Esophagus muscularis mucosa (tissue), 4 donors: ENCODE data around the gene PTBP1. TPM values are rescaled to one million over a fixed set of nuclear protein-coding genes. Genes with fewer than 3 reads are reported as not detected.
A peak's percentile ranks its signal among the peaks of the same experiment; 100 is the strongest.
"Not testable (repeated sequence)": the region's sequence is repeated elsewhere in the genome, so short reads cannot be mapped to it uniquely, and the experiment has no call there.

Experiments used
- DNase-seq: peaks from one replicate; pipeline ENCODE4 v3.0.0-alpha.2; 2017; ENCODE audit errors: extremely low spot score
- H3K27ac ChIP-seq, 4 donors: fragments of 200-600 bp; sonication (generic); replicated peaks in 1 of 4; 1 replicate in 3 of 4; 2 replicates in 1 of 4; pipeline ENCODE4 v1.5.1; 2016 to 2019; ENCODE audit warnings: mild to moderate bottlenecking in 1 of 4
- H3K27me3 ChIP-seq, 4 donors: fragments of 200-600 bp; sonication (generic); one replicate each; pipeline versions ENCODE4 v1.5.1 to v1.6.0; 2016 to 2019
- H3K36me3 ChIP-seq, 4 donors: fragments of 200-600 bp; sonication (generic); one replicate each; pipeline ENCODE4 v1.5.1; 2016 to 2019
- H3K4me1 ChIP-seq, 4 donors: fragments of 200-600 bp; sonication (generic); one replicate each; pipeline ENCODE4 v1.5.1; 2016 to 2019
- H3K4me3 ChIP-seq, 4 donors: fragments of 200-600 bp; sonication (generic); 1 replicate in 2 of 4; 2 replicates in 2 of 4; pipeline ENCODE4 v1.5.1; 2016 to 2019; ENCODE audit warnings: mild to moderate bottlenecking in 4 of 4, moderate library complexity in 1 of 4
- H3K9me3 ChIP-seq, 4 donors: fragments of 200-600 bp; sonication (generic); 1 replicate in 3 of 4; 2 replicates in 1 of 4; pipeline ENCODE4 v1.5.1; 2016 to 2019
- EP300 ChIP-seq: sonication (generic); formaldehyde crosslinking; IDR thresholded peaks from one replicate; pipeline ENCODE4 v1.6.1; 2017; ENCODE audit warnings: antibody characterized with exemption
- POLR2A ChIP-seq: fragments of 450-650 bp; IDR thresholded peaks from one replicate; pipeline ENCODE4 v1.6.1; 2017; ENCODE audit warnings: antibody characterized with exemption, moderate library complexity, mild to moderate bottlenecking, low read depth
- POLR2AphosphoS5 ChIP-seq, 2 donors: sonication (generic); formaldehyde crosslinking; IDR thresholded peaks; one replicate each; pipeline ENCODE4 v1.6.1; 2017; ENCODE audit warnings: antibody characterized with exemption in 2 of 2
- WGBS: methylation state at CpG from one replicate; pipeline ENCODE4 v1.1.5; 2018; 5-methylcytosine and 5-hydroxymethylcytosine counted together
- intact Hi-C: fragments of 100-400 bp; cut with DNase I; formaldehyde crosslinking; loops from one replicate; pipeline ENCODE4 v1.15.1; 2023
- total RNA-seq, 4 donors: library from RNA; depleted of rRNA; stranded (reverse); fragments of >200 nt; gene quantifications; one replicate each; pipeline versions ENCODE4 v1.1.0 to v1.2.1, GENCODE V29; 2016
- TF ChIP-seq, protein P1 (sequence below), 3 experiments: fragments of 200-600 bp in 2 of 3; fragments of 450-650 bp in 1 of 3; sonication (generic) in 2 of 3; IDR thresholded peaks; one replicate each; pipeline ENCODE4 v1.5.1; 2017 to 2019; ENCODE audit warnings: antibody characterized with exemption in 3 of 3, mild to moderate bottlenecking in 2 of 3, moderate library complexity in 1 of 3

PTBP1 gene
- total RNA-seq, 4 donors from 2014 or later: 76.8 to 110 (median 95.3) TPM

DNA sequence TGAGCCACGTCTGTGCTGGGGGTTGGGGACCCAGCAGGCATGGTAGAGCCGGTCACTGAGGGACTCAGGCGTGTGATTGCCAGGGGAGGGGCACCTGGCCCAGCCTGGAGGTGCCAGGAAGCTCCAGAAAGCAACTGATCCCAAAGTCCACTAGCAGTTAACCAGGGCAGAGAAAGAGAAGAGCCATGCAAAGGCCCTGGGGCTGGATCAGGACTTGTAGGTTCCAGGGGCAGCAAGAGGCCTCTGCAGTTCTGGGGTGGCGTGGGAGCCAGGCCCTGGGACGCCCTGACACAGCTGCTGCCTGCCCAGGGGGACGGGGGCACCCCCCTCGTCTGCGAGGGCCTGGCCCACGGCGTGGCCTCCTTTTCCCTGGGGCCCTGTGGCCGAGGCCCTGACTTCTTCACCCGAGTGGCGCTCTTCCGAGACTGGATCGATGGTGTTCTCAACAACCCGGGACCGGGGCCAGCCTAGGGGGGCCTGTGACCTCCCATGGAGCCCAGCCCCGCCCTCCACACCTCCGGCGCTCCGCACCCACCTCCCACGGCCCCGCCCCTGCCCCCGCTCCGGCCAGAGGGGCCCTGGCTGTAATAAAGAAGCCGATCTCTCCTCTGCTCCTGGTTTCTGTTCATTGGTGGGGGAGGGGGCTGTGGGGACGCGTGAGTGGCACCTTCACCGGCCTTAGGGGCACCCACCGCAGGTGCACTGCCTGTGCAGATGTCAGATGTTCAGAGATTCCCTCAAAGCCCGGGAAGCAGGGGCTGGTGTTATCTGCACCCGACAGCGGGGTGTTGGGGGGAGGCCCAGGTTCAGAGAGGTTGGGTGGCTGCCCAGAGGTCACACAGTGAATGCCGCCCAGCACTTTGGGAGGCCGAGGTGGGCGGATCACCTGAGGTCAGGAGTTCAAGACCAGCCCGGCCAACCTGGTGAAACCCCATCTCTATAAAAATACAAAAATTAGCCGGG is 34.4 kb downstream of the PTBP1 start:
- intact Hi-C loops: no loop called here
- WGBS: 62% methylated on average over 37 of the region's 38 CpGs
- DNase-seq: no peak
- Histone ChIP-seq H3K36me3 (no peaks in the 10 kb centered on the region), H3K4me1 (no peaks in the 10 kb centered on the region), H3K27me3 (peaks cover 0 to 76% (median 3%) of the 10 kb centered on the region in 4 donors), H3K9me3 (no peaks in the 10 kb centered on the region), H3K27ac (no peak overlapping the region), H3K4me3 (no peak overlapping the region)
- TF ChIP-seq EP300: no peak

DNA sequence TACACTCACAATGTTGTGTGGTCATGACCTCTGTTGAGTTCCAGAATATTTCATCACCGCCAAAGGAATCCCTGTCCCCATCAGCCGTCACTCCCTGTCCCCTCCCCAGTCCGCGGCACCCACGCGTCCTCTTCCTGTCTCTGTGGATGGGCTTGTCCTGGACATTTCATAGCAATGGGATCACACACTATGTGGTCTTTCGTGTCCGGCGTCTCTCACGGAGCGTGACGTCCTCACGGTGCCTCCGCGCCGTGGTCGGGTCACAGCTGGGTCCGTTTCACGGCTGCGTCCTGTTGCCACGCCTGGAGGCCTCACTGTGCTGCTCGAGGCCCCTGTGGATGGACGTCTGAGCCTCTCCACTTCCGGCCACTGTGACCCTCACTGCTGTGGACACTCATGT is 37.0 kb downstream of the PTBP1 start:
- Histone ChIP-seq H3K27ac (no peak overlapping the region), H3K36me3 (no peaks in the 10 kb centered on the region), H3K9me3 (no peaks in the 10 kb centered on the region), H3K4me3 (no peak overlapping the region), H3K4me1 (no peaks in the 10 kb centered on the region), H3K27me3 (peaks cover 0 to 79% (median 3%) of the 10 kb centered on the region in 4 donors)
- TF ChIP-seq EP300 (no peak), POLR2A (no peak), POLR2AphosphoS5 (IDR thresholded peaks at IDR 0.05) (no peak)
- TF ChIP-seq, protein P1, sequence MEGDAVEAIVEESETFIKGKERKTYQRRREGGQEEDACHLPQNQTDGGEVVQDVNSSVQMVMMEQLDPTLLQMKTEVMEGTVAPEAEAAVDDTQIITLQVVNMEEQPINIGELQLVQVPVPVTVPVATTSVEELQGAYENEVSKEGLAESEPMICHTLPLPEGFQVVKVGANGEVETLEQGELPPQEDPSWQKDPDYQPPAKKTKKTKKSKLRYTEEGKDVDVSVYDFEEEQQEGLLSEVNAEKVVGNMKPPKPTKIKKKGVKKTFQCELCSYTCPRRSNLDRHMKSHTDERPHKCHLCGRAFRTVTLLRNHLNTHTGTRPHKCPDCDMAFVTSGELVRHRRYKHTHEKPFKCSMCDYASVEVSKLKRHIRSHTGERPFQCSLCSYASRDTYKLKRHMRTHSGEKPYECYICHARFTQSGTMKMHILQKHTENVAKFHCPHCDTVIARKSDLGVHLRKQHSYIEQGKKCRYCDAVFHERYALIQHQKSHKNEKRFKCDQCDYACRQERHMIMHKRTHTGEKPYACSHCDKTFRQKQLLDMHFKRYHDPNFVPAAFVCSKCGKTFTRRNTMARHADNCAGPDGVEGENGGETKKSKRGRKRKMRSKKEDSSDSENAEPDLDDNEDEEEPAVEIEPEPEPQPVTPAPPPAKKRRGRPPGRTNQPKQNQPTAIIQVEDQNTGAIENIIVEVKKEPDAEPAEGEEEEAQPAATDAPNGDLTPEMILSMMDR (IDR thresholded peaks at IDR 0.05): no peak
- DNase-seq: no peak
- WGBS: 69% methylated on average over 24 of the region's 24 CpGs
- intact Hi-C loops: no loop called here

DNA sequence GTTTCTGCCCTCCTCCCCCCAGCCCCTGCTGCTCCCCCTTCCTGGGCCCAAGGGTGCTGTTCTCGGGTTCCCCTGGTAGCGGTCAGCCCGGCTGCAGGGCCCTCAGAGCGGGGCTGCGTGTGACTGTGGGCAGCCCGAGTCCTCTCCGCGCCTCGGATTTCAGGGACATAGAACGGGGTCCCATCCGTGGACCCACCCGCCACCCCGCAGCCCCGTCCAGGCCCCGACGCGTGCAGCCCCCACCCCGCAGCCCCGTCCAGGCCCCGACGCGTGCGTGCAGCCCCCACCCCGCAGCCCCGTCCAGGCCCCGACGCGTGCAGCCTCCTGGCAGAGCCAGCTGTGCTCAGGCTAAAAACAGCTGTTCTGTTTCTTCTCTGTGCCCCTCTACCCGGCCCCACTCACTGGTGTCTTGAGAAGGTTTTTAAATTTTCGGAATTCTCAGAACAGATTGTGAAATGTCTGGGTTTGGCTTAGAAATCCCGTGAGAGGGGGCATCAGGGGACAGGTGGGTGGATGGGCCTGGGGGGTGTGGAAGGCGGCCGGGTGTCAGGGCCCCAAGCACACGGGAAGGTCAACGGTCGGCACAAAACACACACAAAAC is 38.1 kb downstream of the PTBP1 start:
- 36% methylated on average over 18 of the region's 36 CpGs for whole genome bisulfite sequencing
- H3K4me1 ChIP-seq: no peaks in the 10 kb centered on the region
- intact Hi-C loops: no loop called here
- no peaks in the 10 kb centered on the region for H3K36me3 ChIP-seq
- no peaks in the 10 kb centered on the region for H3K9me3 ChIP-seq
- TF ChIP-seq POLR2AphosphoS5 (IDR thresholded peaks at IDR 0.05): no peak
- H3K27me3 ChIP-seq: peaks cover 0 to 80% (median 3%) of the 10 kb centered on the region in 4 donors
- no peak for DNase-seq
- H3K4me3 ChIP-seq: no peak overlapping the region
- no peak overlapping the region for H3K27ac ChIP-seq

DNA sequence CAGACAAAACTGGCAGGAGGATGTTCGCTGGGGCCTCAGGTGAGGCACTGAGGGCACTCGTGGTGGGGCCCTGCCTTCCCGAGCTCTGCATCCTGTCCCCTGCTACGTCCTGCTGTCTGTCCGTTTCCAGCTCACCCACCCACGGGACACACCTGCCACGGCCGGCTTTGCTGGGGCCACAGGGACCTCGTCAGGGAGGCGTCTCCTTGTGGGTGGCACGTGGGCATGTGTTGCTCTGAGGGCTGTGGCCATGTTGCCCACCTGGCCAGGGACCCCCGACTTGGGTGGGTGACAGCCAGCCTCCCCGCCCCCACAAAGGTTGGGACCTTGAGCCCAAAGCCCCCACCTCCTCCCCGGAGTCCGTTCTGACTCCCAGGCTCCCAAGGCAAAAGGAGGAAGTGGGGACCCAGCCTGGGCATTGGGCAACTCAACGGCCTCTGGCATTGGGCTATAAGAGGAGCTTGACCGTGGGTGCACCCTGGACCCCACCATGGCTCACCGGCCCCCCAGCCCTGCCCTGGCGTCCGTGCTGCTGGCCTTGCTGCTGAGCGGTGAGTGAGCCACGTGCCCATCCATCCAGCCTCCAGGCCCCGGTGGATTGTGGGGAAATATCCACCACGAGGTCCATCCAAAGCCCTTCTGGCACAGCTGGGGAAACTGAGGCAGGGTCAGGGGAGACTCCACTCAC is 43.4 kb downstream of the PTBP1 start, which contains the start of gene PRTN3:
TSS of gene PRTN3 (plus strand) at position 481 of the 688 bp plus-strand sequence. CDS start at position 491, 10 bp downstream.
- no peaks in the 10 kb centered on the region for H3K36me3 ChIP-seq
- no peak within 1 kb of the TSS for H3K27ac ChIP-seq
- TF ChIP-seq POLR2AphosphoS5 (IDR thresholded peaks at IDR 0.05) (no peak), POLR2A (no peak), EP300 (no peak)
- TF ChIP-seq, protein P1 (IDR thresholded peaks at IDR 0.05): no peak
- no peak for DNase-seq
- H3K27me3 ChIP-seq: peaks cover 0 to 90% (median 27%) of the 10 kb centered on the region in 4 donors
- H3K9me3 ChIP-seq: no peaks in the 10 kb centered on the region
- peaks cover 8 to 19% (median 13%) of the 10 kb centered on the region in 4 donors for H3K4me1 ChIP-seq
- H3K4me3 ChIP-seq: no peak within 1 kb of the TSS
- 70% methylated on average over 5 of the region's 24 CpGs for WGBS
- intact Hi-C loops: no loop called here

GRCh38 chr19:842802-843179 is 45.5 kb downstream of the PTBP1 start:
- H3K27ac ChIP-seq, DNase-seq, H3K9me3 ChIP-seq, intact Hi-C loops, H3K36me3 ChIP-seq: not testable (repeated sequence)
- peaks cover 0 to 97% (median 35%) of the 10 kb centered on the region in 4 donors for H3K27me3 ChIP-seq
- peak overlapping the region in 1 of 4 donors; percentile 31 for H3K4me3 ChIP-seq
- peaks cover 12 to 25% (median 18%) of the 10 kb centered on the region in 4 donors for H3K4me1 ChIP-seq
- 82% methylated on average over 7 of the region's 7 CpGs for whole genome bisulfite sequencing
